HG03103 (cell line): ENCODE measurements around the gene BRME1.

Source experiments
- ATAC-seq: cut with Tn5 transposase; IDR thresholded peaks from one replicate; pipeline ENCODE4 v1.9.1; 2021; ENCODE audit warnings: low read depth; ENCODE audit not compliant: unreplicated experiment

BRME1 gene

DNA sequence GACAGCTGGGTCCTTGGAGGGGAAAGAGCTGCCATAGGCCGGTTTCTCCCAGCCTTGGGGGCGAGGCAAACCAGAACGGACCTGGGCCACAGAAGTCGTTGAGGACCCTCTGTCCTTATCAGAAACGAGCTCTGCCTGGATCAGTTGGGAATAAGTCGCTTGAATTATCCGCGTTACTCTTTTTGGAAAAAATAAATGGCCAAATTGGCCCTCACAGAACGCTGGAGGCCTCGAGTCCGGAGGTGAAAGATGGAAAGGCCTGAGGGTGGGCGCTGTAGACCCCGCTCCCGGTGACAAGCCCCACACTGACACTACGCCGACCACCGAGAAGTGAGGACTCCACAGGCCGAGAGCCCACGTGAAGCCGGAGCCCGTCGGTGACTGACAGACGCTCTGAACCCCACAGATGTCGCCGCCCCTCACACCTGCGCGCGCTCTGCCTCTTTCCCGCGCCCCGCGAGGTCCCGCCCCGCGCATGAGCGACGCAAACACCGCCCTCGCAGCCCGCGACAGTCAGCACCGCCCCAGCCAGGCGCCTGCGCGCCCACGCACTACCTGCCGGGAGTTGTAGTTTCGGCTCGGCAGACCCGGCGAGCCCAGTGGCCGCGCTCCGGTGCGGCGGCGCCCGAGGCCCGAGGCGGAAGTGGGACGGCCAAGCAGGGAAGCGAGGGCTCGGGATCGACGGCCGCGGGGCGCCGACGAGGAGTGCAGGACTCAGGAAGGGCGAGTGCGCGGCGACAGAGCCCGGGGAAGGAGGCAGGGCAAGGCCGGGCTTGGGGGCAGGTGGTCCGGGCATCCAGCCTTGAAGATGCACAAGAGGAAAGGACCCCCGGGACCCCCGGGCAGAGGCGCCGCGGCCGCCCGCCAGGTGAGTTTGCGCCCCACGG is at the start of gene BRME1, which contains the start of gene CC2D1A:
Gene BRME1 (minus strand): TSS at position 484 of the 887 bp plus-strand sequence. CDS start 1,225 bp downstream, outside the sequence.
Gene CC2D1A (plus strand): TSS at position 568 of the 887 bp plus-strand sequence. CDS start 241 bp downstream, at position 809.
- ATAC-seq = peak; percentile 96

DNA sequence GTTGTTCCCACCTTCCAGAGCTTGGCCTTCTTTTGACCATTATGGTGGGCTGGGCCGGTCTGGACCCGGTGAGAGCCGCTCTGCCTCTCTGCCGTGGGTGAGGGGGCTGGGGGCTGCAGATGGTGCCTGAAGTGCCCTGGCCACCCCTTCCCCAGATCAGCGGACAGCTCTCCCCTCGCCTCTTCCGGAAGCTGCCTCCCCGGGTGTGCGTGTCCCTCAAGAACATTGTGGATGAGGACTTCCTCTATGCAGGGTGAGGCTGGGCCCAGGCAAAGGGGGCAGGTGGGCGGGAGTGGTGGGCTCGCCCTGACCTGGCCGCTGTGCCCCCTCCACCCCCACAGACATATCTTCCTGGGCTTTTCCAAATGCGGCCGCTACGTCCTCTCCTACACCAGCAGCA is 48.3 kb upstream of the BRME1 start:
- no peak for ATAC-seq

DNA sequence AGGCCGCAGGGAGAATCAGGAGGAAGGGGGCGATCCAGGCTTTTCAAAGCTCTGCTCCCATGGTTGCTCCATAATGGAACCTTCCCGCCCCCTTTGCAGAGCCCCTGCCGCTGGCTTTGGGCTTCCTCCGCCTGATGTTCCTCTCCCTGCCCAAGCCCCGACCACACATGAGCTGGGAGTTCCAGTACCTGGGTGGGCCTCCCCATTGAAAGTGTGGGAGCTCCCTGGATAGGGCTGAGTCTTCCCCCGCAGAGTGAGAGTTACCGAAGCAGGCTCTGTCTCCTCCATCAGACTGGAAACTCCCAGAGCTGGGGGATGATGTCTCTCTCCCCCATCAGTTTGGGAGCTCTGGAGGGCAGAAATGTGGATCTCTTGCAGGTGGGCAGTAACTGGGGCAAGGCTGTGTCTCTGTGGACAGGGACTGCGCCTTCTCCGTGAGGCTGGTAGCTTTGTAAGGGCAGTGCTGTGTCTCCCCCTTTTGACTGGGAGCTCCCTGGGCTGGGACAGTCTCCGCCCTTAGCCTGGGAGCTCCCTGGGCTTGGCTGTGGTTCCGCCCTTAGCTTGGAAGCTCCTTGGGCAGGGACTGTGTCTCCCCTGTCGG is 47.1 kb upstream of the BRME1 start:
- ATAC-seq = no peak

DNA sequence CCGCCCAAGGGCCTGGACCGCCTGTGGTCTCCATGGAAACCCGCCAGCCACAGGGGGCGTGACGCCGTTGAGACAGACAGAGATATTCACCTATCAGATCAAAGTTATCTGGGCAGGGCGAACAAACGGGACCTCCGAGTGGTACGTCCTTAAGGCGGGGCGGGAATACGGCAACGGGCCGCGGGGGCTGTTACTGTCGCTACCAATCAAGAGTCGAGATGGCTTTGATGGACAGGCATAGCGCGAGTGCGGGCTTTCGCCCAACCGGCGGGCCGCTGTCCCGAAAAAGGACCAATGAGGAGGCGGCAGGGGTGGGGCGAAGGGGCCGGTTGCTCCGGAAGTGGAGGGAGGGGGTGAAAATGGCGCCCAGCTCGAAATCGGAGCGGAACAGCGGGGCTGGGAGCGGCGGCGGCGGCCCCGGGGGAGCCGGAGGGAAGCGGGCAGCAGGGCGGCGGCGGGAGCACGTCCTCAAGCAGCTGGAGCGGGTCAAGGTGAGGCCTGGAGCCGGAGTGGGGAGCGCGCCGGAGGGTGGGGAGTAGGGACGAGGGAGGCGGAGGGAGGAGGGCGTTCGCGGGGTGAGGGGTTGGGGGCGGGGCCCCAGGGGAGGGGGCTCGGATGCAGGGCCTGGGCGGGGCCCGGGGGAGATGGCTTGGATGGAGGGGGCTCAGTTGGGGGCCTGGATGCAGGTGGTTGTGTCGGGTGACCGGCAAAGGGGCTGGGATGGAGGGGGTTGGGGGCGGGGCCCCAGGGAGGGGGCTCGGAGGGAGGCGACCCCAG is 46.4 kb upstream of the BRME1 start, which contains the start of gene DCAF15:
Gene DCAF15 (plus strand): TSS at position 356 of the 777 bp plus-strand sequence. CDS start 4 bp downstream, at position 360.
- ATAC-seq = peak; percentile 89

DNA sequence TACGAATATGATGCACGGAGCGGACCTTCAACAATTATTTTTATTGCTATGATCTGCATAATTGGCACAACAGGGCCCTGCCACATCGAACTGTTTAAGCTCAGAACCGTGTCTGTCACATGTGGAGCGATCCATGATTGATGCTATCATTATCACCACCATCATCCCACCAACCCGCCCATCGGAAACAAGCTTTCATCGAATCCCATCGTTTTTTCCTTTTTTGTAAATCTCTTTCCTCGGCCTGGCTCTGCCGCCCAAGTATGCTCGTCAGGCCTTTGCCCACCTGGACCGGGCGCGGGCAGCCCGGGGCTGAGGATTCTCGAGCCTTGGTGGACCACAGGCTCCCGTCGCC is 45.9 kb upstream of the BRME1 start:
- no peak for ATAC-seq

DNA sequence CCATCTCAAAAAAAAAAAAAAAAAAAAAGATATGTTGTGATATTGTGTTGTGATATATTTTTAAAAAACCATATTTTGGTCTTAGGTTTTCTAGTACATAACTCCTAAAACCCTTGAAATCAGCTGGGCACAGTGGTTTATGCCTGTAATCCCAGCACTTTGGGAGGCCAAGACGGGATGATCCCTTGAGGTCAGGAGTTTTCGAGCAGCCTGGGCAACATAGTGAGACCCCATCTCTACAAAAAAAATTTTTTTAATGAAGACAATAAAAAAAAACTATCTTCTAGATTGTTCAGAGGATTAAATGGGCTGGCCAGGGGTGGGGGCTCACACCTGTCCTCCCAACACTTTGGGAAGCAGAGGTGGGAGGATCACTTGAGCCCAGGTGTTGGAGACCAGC is 45.1 kb upstream of the BRME1 start:
- no peak for ATAC-seq

DNA sequence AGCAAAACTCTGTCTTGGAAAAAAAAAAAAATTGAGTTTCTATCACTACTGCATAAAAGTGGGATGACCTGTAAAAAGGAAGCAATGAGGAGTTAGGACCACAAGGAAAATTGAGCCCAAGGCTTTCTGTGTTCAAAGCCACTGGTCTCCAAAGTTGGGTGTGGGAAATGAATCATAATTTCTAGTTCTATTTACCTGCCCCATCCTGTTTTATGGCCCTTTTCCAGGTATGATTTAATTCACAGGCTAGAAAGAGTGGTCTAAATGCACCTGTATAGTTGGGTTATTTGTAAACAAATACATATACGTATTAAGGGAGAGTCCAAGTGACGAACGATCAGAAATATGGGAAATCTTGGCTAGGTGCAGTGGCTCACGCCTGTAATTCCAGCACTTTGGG is 40.5 kb upstream of the BRME1 start:
- no peak for ATAC-seq

DNA sequence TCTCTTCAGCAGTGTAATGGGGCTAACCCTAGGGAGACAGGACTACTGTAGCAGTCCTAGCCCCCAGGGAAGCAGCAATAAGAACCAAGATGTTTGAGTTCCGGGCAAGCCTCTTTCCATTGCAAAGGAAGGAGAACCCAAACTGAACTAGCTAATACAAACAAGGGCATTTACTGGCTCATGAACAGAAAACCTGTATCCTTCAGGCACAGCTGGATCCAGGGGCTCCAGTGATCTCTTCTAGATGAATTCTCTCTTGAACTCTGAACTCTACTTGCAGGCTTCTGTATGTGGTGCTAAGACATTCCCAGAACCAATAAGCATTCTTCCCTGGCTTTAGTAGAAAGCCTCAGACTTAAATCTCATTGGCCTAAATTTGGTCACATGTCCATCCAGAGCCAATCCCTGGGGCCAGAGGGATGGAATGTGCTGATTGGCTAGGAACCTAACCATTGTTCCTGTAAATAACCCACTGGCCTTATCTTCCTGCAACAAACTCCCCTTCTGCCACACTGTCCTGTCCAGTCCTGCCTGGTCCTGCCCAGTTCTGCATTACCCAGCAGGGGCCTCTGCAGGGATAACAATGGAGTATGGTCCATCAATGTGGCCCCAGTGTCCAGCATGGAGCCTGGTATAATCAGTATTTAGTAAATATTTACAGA is 36.2 kb upstream of the BRME1 start:
- ATAC-seq = no peak

DNA sequence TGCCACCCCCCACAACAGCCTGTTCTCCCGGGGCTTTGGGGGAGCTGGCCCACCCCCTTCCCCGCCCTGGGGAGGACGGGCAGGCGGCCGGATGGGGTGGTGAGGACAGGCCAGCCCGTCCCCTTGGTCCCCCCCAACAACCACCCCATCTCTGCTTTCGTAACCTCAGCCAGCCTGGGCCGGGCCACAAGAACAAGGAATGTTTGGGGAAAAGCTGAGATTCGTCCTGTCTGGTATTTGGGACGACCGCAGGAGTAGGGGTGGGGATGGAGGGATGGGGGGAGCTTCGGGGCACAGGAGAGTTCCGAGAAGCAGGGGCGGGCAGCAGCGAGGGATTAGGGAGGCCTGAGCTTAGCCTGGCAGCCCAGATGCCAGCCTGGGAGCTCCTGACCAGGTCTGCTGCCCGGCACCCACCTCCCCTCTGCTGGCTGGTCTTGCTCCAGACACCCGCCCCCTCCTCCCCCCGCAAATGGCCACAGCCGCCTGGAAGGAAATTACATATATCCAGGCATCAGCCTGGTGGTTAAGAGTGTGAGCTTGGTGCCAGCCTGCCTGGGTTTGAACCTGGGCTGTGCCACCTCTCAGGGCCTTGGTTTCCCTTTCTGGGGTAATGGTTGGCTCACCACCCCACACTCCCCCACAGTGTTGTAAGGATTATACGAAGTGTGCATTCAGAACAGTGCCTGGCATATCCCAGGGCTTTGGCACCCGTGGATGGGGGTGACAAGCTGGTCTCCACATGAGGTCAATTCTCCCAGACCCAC is 32.6 kb upstream of the BRME1 start, which contains the start of gene PODNL1:
Gene PODNL1 (minus strand): TSS at position 117 of the 764 bp plus-strand sequence. CDS start 236 bp downstream, outside the sequence.
- no peak for ATAC-seq

DNA sequence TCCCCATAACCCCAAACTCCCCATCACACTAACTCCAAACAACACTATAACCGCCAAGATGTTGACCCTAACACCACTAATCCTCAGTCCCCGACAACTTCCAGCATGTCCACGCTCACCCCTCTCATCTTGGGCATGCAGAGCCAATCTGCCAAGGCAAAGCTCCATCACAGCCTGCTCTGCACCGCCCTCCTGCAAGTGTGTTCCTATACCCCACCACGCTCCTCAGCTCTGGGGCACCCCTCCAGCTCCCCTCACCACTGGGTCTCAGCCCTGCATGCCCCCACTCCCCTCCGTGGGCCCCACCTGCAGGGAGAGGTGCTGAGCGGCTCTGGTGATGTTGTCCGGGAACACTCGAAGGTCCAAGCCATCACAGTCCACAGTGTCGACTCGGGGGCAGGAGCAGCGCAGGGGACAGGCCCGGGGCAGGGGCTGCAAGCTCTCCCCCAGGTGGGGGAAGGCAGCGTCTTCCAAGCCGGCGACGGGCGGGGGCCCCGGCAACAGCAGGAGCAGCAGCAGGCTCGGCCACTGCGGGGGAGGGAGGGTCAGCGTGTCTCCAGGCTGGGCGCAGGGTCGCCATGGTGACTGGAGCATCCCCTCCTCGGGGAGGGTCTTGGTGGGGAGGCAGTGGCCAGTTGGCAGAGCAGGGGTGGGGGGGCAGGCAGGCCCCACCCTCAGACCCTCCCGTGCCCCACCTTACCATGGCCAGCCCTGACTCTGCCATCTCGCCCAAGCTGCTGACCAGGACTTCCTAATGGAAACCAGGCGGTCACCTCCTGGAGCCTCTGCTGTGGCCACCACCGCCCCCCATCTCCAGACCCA is 31.8 kb upstream of the BRME1 start:
- no peak for ATAC-seq

DNA sequence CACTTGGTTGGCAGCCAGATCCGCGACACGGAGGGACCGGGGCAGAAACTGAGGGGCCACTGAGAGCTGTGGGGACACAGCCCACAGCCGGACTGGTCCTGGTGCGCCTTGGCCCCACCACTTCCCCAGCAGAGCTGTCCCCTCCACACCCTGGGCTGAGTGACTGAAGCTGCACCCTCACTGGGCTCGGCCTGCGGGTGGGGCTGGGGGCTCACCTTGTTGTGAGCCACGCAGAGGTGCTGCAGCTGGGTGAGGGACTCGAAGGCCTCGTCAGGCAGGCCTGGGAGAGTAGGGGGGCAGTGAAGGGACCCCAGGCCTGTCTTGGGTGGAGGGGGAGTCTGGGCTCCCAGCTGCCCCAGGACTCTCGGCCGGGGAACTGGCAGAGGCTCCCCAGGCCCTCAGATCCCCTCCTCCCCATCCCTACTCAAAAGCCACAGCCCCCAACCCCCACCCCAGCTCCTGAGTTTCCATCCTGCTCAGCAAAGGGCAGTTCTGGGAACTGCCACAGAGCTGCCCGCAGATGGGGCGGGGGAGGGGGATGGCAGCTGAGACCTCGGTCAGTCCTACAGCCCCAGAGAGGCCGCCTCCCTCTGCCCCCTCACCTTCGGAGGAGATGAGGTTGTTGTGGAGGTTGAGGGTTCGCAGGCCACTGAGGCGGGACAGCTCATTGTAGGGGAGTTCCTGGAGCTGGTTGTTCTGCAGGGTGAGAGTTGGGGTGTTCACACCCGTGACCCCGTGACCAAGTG is 30.0 kb upstream of the BRME1 start:
- ATAC-seq = no peak

DNA sequence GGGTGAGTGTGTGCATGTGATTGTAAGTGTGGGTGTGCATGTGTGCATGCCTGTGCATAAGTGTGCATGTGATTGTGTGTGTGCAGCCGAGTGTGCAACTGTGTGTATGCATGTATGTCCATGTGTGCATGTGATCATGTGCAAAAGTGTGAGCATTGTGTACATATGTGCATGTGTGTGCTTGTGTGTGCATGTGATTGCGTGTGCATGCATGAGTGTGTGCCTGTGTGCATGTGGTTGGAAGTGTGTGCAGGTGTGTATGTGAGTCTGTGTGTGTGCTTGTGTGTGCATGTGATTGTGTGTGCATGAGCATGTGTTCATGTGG is 28.8 kb upstream of the BRME1 start:
- no peak for ATAC-seq

DNA sequence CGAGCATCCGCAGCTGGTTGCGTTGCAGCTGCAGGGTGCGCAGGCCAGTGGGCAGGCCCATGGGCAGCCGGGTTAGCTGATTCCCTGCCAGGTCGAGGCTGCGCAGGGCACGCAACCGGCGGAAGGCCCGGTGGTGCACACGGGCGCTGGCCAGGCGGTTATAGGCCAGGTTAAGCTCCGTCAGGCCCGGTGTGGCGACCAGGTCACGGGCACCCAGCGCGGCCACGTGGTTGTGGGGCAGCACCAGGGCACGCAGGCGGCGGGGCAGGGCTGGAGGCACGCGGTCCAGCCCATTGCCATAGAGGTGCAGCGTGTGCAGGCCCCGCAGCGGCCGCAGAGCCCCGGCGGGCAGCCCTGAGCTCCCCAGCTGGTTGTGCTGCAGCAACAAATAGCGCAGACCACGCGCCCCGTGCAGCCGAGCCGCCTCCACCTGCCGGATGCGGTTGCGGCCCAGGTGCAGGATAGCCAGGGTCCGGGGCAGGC is 27.0 kb upstream of the BRME1 start:
- no peak for ATAC-seq

DNA sequence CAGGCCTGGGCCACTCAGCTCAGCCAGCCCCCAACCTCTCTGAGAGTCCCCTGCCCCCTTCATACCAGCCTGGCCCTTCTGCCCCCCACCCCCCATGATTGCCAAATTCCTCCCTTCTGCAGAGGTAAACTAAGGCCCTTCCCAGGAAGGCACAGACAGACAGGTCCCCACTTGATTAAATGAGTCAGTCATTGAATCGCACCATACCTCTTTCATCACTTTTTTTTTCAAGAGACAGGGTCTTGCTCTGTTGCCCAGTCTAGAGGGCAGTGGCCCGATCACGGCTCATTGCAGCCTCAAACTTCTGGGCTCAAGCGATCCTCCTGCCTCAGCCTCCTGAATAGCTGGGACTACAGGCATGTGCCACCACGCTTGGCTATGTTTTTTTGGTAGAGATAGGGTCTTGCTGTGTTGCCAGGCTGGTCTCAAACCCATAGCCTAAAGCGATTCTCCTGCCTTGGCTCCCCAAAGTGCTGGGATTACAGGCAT is 26.3 kb upstream of the BRME1 start:
- no peak for ATAC-seq

DNA sequence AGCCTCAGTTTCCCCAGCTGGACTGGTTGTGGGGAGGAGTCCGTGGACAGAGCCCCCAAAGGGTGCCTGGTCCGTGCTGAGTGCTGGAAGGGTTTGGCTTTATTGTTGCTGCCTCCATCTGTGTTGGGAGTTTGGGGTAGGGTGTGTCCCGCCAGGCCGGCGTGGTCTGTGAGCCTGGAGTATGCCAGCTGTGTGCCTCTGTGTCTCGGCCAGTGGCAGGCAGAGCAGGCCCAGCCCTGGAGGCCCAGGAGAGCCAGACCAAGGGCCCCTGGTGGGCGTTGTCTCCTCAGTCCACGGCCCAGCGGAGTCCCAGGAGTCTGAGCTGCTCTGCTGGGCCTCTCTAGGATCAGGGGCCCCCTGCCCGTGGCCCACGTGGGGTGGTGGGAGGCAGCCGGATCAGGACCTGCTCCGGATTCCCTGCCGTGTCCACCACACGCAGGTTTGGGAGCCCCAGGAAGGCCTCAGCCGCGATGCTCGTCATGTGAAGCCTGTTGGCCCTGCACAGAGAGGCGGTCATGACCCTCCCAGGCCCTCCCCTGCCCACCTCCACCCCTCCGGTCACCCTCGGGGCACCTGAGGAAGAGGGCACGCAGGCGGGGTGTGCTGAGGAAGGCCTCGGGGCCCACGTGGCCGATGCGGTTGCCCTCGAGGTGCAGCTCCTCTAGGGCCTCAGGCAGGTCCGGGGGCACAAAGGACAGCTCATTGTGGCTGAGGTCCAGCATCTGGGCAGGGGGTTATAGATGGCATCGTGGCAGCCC is 25.7 kb upstream of the BRME1 start:
- no peak for ATAC-seq

DNA sequence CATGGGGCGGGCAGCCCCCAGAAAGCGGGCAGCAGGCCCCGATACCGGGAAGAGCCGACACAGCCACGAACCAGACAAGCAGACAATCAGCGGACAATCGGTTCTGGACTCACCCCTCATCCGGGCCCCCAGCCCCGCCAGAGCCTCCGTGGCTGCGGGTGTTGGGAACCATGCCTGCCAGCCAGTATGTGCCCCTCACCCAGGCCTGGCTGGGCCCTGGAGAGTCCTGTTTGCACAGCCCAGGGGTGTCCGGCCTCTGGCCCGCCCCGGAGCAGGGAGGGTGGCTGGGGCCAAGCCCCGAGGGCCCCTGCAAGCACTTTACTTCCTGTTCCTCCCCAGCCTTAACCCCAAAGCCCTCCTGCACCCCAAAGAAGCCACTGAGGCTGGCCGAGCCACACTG is 24.5 kb upstream of the BRME1 start:
- ATAC-seq = no peak

DNA sequence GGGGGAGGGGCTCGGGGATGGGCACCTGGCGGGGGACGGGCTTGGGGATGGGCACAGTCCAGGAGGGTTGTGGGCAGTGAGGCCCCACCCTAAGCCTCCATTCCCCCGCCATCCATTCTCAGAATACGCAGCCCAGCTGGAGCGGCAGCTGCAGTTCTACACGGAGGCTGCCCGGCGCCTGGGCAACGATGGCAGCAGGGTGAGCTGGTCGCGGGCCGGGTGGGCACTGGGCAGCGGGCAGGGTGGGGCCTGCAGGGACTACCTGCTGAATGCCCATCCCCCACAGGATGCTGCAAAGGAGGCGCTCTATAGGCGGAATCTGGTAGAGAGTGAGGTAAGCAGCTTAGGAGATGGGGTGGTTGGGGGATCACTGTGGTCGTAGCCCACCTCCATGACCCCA is 24.0 kb upstream of the BRME1 start:
- no peak for ATAC-seq
